NB4 (cell line): ENCODE results near the gene AP4B1.

Source experiments
- CTCF ChIP-seq: IDR thresholded peaks from one replicate; pipeline ENCODE4 v1.5.1; 2012; ENCODE audit warnings: low read depth, low read length
- MAX ChIP-seq: IDR thresholded peaks from 2 replicates; pipeline ENCODE4 v1.6.1; 2011; ENCODE audit warnings: low read depth, low read length
- MYC ChIP-seq: IDR thresholded peaks from 2 replicates; pipeline ENCODE4 v1.6.1; 2011; ENCODE audit warnings: low read depth, low read length
- POLR2A ChIP-seq: IDR thresholded peaks from 2 replicates; pipeline ENCODE4 v1.6.1; 2011; ENCODE audit warnings: mild to moderate bottlenecking; ENCODE audit not compliant: insufficient read length; ENCODE audit errors: extremely low read depth

GRCh38 chr1:113928941-113929749, 24.5 kb upstream of the AP4B1 start, which contains the start of gene HIPK1:
- TF ChIP-seq CTCF: no peak
- TF ChIP-seq POLR2A: peak; percentile 64
- TF ChIP-seq MAX: peak; percentile 15; the same call in 1 of the 2 replicates
- TF ChIP-seq MYC: peak; percentile 56
